ENCODE results near the gene TVP23C.

TVP23C gene

GRCh38 chr17:15480204-15480603, 83.1 kb downstream of the TVP23C start:
- H3K9me3 ChIP-seq = no peaks in the 10 kb centered on the region
- H3K36me3 ChIP-seq = peaks cover 0 to 7% (median 0%) of the 10 kb centered on the region in 3 donors
- no peak overlapping the region for H3K27ac ChIP-seq
- DNase-seq = no peak
- no peak for TF ChIP-seq CTCF (IDR thresholded peaks at IDR 0.05)
- H3K27me3 ChIP-seq = no peaks in the 10 kb centered on the region
- H3K4me3 ChIP-seq = no peak overlapping the region
- intact Hi-C loops (cut with DNase I; ENCODE audit: low total_unique reads) = no loop called here
- H3K4me1 ChIP-seq = no peaks in the 10 kb centered on the region

GRCh38 chr17:15479703-15480102, 83.6 kb downstream of the TVP23C start:
- Histone ChIP-seq H3K27me3 (no peaks in the 10 kb centered on the region), H3K36me3 (peaks cover 0 to 7% (median 0%) of the 10 kb centered on the region in 3 donors), H3K9me3 (no peaks in the 10 kb centered on the region), H3K4me3 (no peak overlapping the region), H3K27ac (no peak overlapping the region), H3K4me1 (no peaks in the 10 kb centered on the region)
- no peak for DNase-seq
- intact Hi-C loops (cut with DNase I; ENCODE audit: low total_unique reads) = no loop called here
- TF ChIP-seq CTCF (IDR thresholded peaks at IDR 0.05) = no peak

GRCh38 chr17:15478845-15479244, 84.4 kb downstream of the TVP23C start:
- TF ChIP-seq CTCF (IDR thresholded peaks at IDR 0.05) = no peak
- DNase-seq = no peak
- H3K27me3 ChIP-seq = no peaks in the 10 kb centered on the region
- no peaks in the 10 kb centered on the region for H3K4me1 ChIP-seq
- no peaks in the 10 kb centered on the region for H3K9me3 ChIP-seq
- intact Hi-C loops (cut with DNase I; ENCODE audit: low total_unique reads) = no loop called here
- no peak overlapping the region for H3K4me3 ChIP-seq
- H3K36me3 ChIP-seq = peaks cover 0 to 4% (median 0%) of the 10 kb centered on the region in 3 donors
- H3K27ac ChIP-seq = no peak overlapping the region

GRCh38 chr17:15475631-15476354, 87.5 kb downstream of the TVP23C start:
- no peak for DNase-seq
- H3K9me3 ChIP-seq = no peaks in the 10 kb centered on the region
- TF ChIP-seq CTCF (IDR thresholded peaks at IDR 0.05) = no peak
- intact Hi-C loops (cut with DNase I; ENCODE audit: low total_unique reads) = no loop called here
- H3K27ac ChIP-seq = no peak overlapping the region
- no peaks in the 10 kb centered on the region for H3K27me3 ChIP-seq
- no peaks in the 10 kb centered on the region for H3K36me3 ChIP-seq
- H3K4me3 ChIP-seq = no peak overlapping the region
- no peaks in the 10 kb centered on the region for H3K4me1 ChIP-seq

- no peaks in the 10 kb centered on the region for H3K27me3 ChIP-seq
- H3K4me1 ChIP-seq = peaks cover 0 to 13% (median 2%) of the 10 kb centered on the region in 4 donors
- no peak for TF ChIP-seq CTCF (IDR thresholded peaks at IDR 0.05)
- H3K9me3 ChIP-seq = no peaks in the 10 kb centered on the region
- intact Hi-C loops (cut with DNase I; ENCODE audit: low total_unique reads) = no loop called here
- no peaks in the 10 kb centered on the region for H3K36me3 ChIP-seq
- DNase-seq = no peak
- no peak overlapping the region for H3K4me3 ChIP-seq
- no peak overlapping the region for H3K27ac ChIP-seq
Measured at GRCh38 chr17:15472891-15473290, 90.4 kb downstream of the TVP23C start.

Measured in tibial artery (tissue), 4 donors.